Measurements from ENCODE around the gene NAA40.

NAA40 gene

GRCh38 chr11:63918507-63919191 is 20.2 kb upstream of the NAA40 start:
- Mint-ChIP-seq H3K4me1 (ENCODE audit: low read depth) (peaks cover 12% of the 10 kb centered on the region), H3K27me3 (peaks cover 5% of the 10 kb centered on the region), H3K9me3 (no peaks in the 10 kb centered on the region), H3K27ac (no peak overlapping the region), H3K4me3 (no peak overlapping the region), H3K36me3 (ENCODE audit: low read depth) (no peaks in the 10 kb centered on the region)

- H3K27ac Mint-ChIP-seq, result no peak overlapping the region
- H3K4me1 Mint-ChIP-seq (ENCODE audit: low read depth), result peaks cover 12% of the 10 kb centered on the region
- no peaks in the 10 kb centered on the region for H3K36me3 Mint-ChIP-seq (ENCODE audit: low read depth)
- no peak overlapping the region for H3K4me3 Mint-ChIP-seq
- peaks cover 5% of the 10 kb centered on the region for H3K27me3 Mint-ChIP-seq
- H3K9me3 Mint-ChIP-seq, result no peaks in the 10 kb centered on the region
Measured at GRCh38 chr11:63919267-63920125, 19.3 kb upstream of the NAA40 start.

- Mint-ChIP-seq H3K27me3 (peaks cover 5% of the 10 kb centered on the region), H3K27ac (no peak overlapping the region), H3K9me3 (no peaks in the 10 kb centered on the region), H3K4me3 (no peak overlapping the region), H3K4me1 (ENCODE audit: low read depth) (peaks cover 12% of the 10 kb centered on the region), H3K36me3 (ENCODE audit: low read depth) (no peaks in the 10 kb centered on the region)
Measured at GRCh38 chr11:63920126-63920938, 18.5 kb upstream of the NAA40 start.

GRCh38 chr11:63920939-63921417 is 17.8 kb upstream of the NAA40 start:
- Mint-ChIP-seq H3K4me1 (ENCODE audit: low read depth) (peaks cover 12% of the 10 kb centered on the region), H3K36me3 (ENCODE audit: low read depth) (no peaks in the 10 kb centered on the region), H3K4me3 (no peak overlapping the region), H3K9me3 (no peaks in the 10 kb centered on the region), H3K27me3 (peaks cover 5% of the 10 kb centered on the region), H3K27ac (no peak overlapping the region)

- H3K27me3 Mint-ChIP-seq, result peaks cover 5% of the 10 kb centered on the region
- peaks cover 7% of the 10 kb centered on the region for H3K4me1 Mint-ChIP-seq (ENCODE audit: low read depth)
- H3K27ac Mint-ChIP-seq, result no peak overlapping the region
- H3K36me3 Mint-ChIP-seq (ENCODE audit: low read depth), result no peaks in the 10 kb centered on the region
- no peak overlapping the region for H3K4me3 Mint-ChIP-seq
- H3K9me3 Mint-ChIP-seq, result no peaks in the 10 kb centered on the region
Measured at GRCh38 chr11:63922673-63923192, 16.1 kb upstream of the NAA40 start.

GRCh38 chr11:63923319-63923718 is 15.5 kb upstream of the NAA40 start:
- peaks cover 5% of the 10 kb centered on the region for H3K27me3 Mint-ChIP-seq
- H3K4me1 Mint-ChIP-seq (ENCODE audit: low read depth), result peaks cover 6% of the 10 kb centered on the region
- no peak overlapping the region for H3K27ac Mint-ChIP-seq
- no peak overlapping the region for H3K4me3 Mint-ChIP-seq
- no peaks in the 10 kb centered on the region for H3K9me3 Mint-ChIP-seq
- no peaks in the 10 kb centered on the region for H3K36me3 Mint-ChIP-seq (ENCODE audit: low read depth)

GRCh38 chr11:63929616-63930015 is 9.2 kb upstream of the NAA40 start:
- Mint-ChIP-seq H3K27ac (no peak overlapping the region), H3K9me3 (no peaks in the 10 kb centered on the region), H3K27me3 (peaks cover 3% of the 10 kb centered on the region), H3K4me1 (ENCODE audit: low read depth) (no peaks in the 10 kb centered on the region), H3K36me3 (ENCODE audit: low read depth) (no peaks in the 10 kb centered on the region), H3K4me3 (no peak overlapping the region)

- Mint-ChIP-seq H3K36me3 (ENCODE audit: low read depth) (no peaks in the 10 kb centered on the region), H3K4me3 (no peak overlapping the region), H3K4me1 (ENCODE audit: low read depth) (no peaks in the 10 kb centered on the region), H3K9me3 (no peaks in the 10 kb centered on the region), H3K27ac (no peak overlapping the region), H3K27me3 (peaks cover 3% of the 10 kb centered on the region)
Measured at GRCh38 chr11:63931045-63931444, 7.8 kb upstream of the NAA40 start.

GRCh38 chr11:63931876-63932275 is 6.9 kb upstream of the NAA40 start:
- H3K4me1 Mint-ChIP-seq (ENCODE audit: low read depth), result no peaks in the 10 kb centered on the region
- no peak overlapping the region for H3K27ac Mint-ChIP-seq
- peaks cover 3% of the 10 kb centered on the region for H3K27me3 Mint-ChIP-seq
- no peaks in the 10 kb centered on the region for H3K9me3 Mint-ChIP-seq
- no peak overlapping the region for H3K4me3 Mint-ChIP-seq
- no peaks in the 10 kb centered on the region for H3K36me3 Mint-ChIP-seq (ENCODE audit: low read depth)

- Mint-ChIP-seq H3K27ac (no peak overlapping the region), H3K36me3 (ENCODE audit: low read depth) (no peaks in the 10 kb centered on the region), H3K4me3 (no peak overlapping the region), H3K4me1 (ENCODE audit: low read depth) (peaks cover 10% of the 10 kb centered on the region), H3K27me3 (peaks cover 3% of the 10 kb centered on the region), H3K9me3 (no peaks in the 10 kb centered on the region)
Measured at GRCh38 chr11:63933459-63933858, 5.3 kb upstream of the NAA40 start.

- no peaks in the 10 kb centered on the region for H3K27me3 Mint-ChIP-seq
- peak overlapping the region; percentile 91 for H3K27ac Mint-ChIP-seq
- H3K4me3 Mint-ChIP-seq, result peak overlapping the region; percentile 88
- peaks cover 4% of the 10 kb centered on the region for H3K36me3 Mint-ChIP-seq (ENCODE audit: low read depth)
- H3K9me3 Mint-ChIP-seq, result no peaks in the 10 kb centered on the region
- H3K4me1 Mint-ChIP-seq (ENCODE audit: low read depth), result peaks cover 26% of the 10 kb centered on the region
Measured at GRCh38 chr11:63937713-63938478, 906 bp upstream of the NAA40 start.

GRCh38 chr11:63939397-63939891 is 642 bp downstream of the NAA40 start:
- H3K4me3 Mint-ChIP-seq, result peak overlapping the region; percentile 88
- no peaks in the 10 kb centered on the region for H3K27me3 Mint-ChIP-seq
- H3K36me3 Mint-ChIP-seq (ENCODE audit: low read depth), result peaks cover 4% of the 10 kb centered on the region
- peaks cover 26% of the 10 kb centered on the region for H3K4me1 Mint-ChIP-seq (ENCODE audit: low read depth)
- H3K9me3 Mint-ChIP-seq, result no peaks in the 10 kb centered on the region
- H3K27ac Mint-ChIP-seq, result peak overlapping the region; percentile 83

- Mint-ChIP-seq H3K4me1 (ENCODE audit: low read depth) (peaks cover 26% of the 10 kb centered on the region), H3K27me3 (no peaks in the 10 kb centered on the region), H3K4me3 (peak overlapping the region; percentile 51), H3K36me3 (ENCODE audit: low read depth) (peaks cover 4% of the 10 kb centered on the region), H3K27ac (no peak overlapping the region), H3K9me3 (no peaks in the 10 kb centered on the region)
Measured at GRCh38 chr11:63940786-63941185, 2.0 kb downstream of the NAA40 start.

- peaks cover 8% of the 10 kb centered on the region for H3K36me3 Mint-ChIP-seq (ENCODE audit: low read depth)
- no peaks in the 10 kb centered on the region for H3K9me3 Mint-ChIP-seq
- H3K27me3 Mint-ChIP-seq, result no peaks in the 10 kb centered on the region
- H3K27ac Mint-ChIP-seq, result no peak overlapping the region
- no peak overlapping the region for H3K4me3 Mint-ChIP-seq
- H3K4me1 Mint-ChIP-seq (ENCODE audit: low read depth), result peaks cover 26% of the 10 kb centered on the region
Measured at GRCh38 chr11:63941901-63942300, 3.1 kb downstream of the NAA40 start.
